Gastroesophageal sphincter (tissue), 3 donors: ENCODE results near the gene SPOCD1.

Experiments
- CTCF ChIP-seq, 4 experiments: fragments of 200-600 bp in 2 of 4; fragments of 450-650 bp in 2 of 4; sonication (generic) in 1 of 4; IDR thresholded peaks; one replicate each; pipeline ENCODE4 v1.5.1; 2017 to 2019; ENCODE audit warnings: antibody characterized with exemption in 4 of 4, mild to moderate bottlenecking in 2 of 4, moderate library complexity in 2 of 4
- POLR2A ChIP-seq, 2 donors: fragments of 450-650 bp; IDR thresholded peaks; one replicate each; pipeline ENCODE4 v1.6.1; 2017; ENCODE audit warnings: antibody characterized with exemption in 2 of 2, mild to moderate bottlenecking in 2 of 2, moderate library complexity in 1 of 2

- TF ChIP-seq CTCF (IDR thresholded peaks at IDR 0.05) (no peak), POLR2A (IDR thresholded peaks at IDR 0.05) (no peak)
Measured at GRCh38 chr1:31778763-31779488, 36.9 kb downstream of the SPOCD1 start.
